Posterior cingulate gyrus (tissue), 11 donors: ENCODE measurements around the gene P2RX2.
A peak's percentile ranks its signal among the peaks of the same experiment; 100 is the strongest.

Experiments
- DNase-seq, 10 donors: peaks; one replicate each; pipeline versions ENCODE4 v3.0.0 to v3.0.0-alpha.2; 2020 to 2021; ENCODE audit warnings: mixed read lengths in 3 of 10
- intact Hi-C: fragments of 100-400 bp; cut with DNase I; formaldehyde crosslinking; loops from one replicate; pipeline ENCODE4 v1.15.1; 2023

Gene P2RX2

DNA sequence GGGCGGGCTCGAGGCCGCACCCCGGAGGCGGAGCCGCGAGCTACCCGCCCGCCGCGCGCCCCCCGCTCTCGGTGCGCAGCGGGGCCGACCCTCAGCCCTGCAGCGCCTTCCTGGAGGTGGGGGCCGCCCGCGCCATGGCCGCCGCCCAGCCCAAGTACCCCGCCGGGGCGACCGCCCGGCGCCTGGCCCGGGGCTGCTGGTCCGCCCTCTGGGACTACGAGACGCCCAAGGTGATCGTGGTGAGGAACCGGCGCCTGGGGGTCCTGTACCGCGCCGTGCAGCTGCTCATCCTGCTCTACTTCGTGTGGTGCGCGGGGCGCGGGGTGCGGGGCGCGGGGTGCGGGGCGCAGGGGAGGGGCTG lies at the start of gene P2RX2:
TSS of gene P2RX2 (plus strand) at position 94 of the 361 bp plus-strand sequence. CDS start at position 135, 41 bp downstream.
- intact Hi-C loops: no loop called here

DNA sequence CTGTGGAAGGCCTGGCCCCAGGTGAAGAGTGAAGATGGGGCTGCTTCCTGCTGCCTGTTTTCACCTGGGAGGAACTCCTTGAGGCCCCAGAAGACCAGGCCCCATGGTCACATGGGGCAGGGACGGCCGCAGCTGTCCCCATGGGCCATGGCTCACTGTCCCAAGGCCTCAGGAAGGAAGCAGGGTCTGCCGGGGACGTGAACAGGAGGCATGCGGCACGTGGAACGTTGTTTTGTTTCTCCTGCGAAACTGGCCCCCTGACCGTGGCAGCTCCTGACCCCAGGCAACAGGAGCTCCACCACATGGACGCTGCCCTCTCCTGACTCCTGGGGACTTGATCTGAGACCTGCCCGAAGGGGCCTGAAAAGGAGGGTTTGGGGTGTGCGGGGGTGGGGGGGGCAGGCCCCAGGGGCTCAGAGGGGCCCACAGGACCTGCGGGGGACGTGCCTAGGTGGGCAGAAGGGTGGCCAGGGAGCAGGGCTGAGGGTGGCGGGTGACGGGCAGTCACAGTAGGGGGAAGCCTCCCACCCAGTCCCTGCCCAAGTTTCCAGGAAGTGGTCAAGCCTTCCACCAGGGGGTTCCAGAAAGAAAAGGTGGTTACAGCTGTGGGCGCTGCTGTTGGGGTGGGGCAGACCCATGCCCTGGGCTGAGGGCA lies 49.6 kb upstream of the P2RX2 start:
- intact Hi-C loops: no loop called here
- no peak for DNase-seq

More for the DNA sequence above, at the start of gene P2RX2:
- DNase-seq: peak in 2 of 10 donors; percentile 18 to 62

DNA sequence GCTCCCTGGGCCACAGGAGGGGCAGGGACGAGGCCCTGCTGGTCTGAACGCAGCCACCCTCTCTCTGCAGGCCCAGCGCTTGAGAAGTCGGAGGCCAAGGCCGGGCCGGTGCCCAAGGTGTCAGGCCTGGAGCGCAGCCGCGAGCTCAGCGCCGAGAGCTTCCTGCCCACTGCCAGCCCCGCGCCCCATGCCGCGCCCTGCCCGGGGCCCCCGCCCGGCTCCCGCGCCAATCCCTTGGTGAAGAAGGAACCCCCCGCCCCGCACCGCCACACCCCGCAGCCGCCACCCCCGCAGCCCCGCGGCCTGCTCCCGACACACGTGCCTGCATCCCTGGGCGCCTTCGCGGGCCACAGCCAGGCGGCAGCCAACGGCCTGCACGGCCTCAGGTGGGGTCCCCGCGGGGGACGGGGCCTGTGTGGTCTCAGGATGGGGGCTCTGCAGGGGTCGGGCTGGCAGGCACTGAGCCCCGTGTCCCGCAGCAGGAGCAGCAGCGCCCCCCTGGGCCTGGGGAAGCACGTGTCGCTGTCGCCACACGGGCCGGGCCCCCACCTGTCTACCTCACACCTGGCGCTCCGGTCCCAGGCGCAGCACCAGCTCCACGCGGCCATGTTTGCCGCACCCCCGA lies 48.6 kb upstream of the P2RX2 start:
- DNase-seq: no peak
- intact Hi-C loops: no loop called here

DNA sequence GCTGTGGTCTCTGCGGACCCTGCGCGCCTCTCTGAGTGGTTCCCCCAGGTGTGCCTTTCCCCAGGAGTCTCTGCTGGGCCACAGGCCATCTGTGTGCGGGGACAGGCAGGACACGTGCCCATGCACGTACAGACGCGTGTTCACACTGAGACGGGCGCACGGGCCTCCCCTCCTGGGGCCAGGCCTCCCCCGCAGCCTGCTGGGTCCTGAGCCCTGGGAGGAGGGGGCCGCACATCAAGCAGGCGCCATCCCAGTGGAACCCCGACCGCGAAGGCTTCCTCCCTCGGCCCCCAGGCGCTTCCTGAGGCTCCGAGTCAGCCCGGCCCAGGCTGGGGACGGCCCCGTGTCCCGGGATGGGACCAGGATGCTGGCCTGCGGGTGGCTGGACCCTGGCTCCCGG lies 47.9 kb upstream of the P2RX2 start:
- intact Hi-C loops: no loop called here
- no peak for DNase-seq

DNA sequence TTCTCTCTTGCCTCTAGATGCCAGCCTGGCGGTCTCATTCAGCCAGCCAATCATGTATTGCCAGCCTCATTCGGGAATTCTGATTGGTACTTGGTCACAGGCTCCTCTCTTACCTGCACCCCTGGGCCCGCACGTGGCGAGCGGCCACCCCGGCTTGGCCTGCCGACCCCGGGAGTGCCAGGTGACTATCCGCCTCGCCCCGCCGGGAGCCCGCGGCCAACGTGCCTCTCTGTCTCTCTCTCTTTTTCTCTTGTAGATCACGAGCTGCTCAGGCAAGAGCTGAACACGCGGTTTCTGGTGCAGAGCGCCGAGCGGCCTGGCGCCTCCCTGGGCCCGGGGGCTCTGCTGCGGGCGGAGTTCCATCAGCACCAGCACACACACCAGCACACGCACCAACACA lies 47.5 kb upstream of the P2RX2 start:
- DNase-seq: no peak
- intact Hi-C loops: no loop called here

DNA sequence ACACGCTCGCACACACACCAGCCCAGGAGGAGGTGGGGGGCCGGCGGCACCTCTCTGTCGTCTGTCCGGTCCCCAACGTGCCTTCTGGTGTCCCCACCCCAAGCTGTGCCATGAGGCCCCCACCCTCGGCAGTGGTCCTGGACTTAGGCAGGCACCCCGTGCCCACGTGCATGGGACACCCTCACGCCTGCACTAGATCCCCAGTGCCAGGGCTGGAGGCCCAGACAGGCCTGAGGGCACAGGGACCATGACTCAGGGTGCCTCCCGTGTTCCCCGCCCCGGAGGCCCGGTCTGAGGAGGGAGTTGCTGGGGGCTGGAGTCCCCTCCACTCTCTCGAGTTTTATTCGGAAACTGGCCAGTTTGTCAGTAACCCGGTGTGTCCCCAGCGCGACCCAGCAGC lies 47.0 kb upstream of the P2RX2 start:
- no peak for DNase-seq
- intact Hi-C loops: no loop called here

DNA sequence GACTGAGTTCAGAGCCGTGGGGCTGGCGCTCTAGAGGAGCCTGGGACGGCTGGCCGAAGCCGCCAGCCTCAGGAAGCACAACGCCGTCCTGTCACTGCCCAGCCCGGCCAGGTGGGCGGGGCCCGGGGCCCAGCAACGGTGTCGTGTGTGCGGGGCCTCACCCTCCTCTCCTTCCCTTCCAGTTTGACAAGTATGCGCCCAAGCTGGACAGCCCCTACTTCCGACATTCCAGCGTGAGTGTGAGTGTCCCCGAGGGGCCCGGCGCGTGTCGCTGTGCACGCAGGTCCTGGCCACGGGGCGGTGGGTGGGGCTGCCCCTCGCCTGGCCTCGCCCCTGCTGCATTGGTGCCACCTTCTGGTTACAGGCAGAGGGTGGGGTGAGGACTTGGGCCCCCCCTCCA lies 46.5 kb upstream of the P2RX2 start:
- intact Hi-C loops: no loop called here
- DNase-seq: no peak

DNA sequence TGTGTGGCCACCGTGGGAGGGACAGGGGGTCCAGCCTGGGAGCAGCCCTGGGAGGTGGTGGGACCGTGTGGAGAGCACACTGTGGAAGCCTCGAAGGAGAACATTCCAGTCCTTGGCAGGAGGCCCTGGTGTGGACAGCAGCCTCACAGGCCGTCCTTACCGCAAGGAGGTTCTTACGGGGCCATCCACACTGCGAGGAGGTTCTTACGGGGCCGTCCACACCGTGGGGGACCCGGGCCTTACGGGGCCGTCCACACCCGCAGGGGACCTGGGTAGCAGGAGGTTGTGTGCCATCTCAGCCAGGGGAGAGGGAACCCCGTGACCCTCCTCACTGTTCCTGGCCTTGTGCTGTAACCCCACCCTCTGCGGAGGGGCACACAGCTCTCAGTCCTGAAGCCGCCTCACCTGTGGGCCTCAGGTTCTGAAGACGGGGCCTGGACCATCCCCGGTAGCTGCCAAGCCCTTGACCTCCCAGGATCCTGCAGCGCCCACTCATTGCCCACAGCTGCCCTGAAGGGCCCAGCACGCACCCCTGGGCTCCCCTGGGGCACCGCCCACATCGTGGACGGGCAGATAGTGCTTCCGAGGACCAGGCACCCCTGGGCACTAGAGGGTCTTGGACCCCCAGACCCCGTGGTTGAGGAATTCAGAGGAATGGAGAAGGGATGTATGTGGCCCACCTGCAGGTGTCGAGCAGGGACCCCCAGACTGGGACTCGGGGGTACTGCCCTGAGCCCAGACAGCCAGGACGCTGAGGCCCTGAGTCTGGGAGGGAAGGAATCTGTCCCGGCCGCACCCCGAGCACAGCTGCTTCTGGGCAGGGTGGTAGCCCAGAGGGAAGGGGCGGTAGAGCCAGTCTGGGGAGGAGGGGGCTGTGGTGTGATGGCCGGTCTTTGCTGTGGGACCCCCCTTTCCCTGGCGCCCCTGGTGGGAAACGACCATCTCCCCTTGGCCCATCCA lies 45.5 kb upstream of the P2RX2 start:
- intact Hi-C loops: no loop called here
- no peak for DNase-seq

DNA sequence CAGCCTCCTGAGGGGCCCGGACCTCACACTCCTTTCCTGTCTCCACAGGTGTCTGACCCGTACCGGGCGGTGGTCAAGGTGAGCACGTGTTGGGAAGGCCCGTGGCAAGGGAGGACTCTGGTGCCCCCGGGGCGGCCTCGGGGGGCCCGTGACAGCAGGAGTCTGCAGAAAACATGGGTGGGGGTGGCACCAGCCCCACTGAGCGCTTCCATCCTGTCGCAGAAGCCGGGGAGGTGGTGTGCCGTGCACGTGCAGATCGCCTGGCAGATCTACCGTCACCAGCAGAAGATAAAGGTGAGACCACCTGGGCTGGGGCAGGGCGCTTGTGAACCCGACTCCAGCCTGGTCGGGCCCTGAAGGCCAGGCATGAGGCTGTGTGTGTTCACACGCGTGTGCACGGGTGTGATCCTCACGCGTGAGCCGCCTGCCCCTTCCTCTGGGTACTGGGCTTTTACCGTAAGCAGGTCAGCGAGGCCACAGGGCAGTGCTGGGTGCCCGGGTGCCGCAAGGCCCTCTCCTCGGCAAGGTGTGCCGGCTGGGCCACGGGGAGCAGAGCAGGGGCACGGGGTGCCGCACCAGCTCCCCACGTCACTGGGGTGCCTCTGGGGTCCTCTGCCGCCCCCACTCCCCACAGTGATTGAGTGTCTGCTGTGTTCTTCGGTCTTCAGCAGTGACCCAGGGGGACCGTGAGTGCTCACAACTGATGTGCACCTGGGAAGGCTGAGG lies 44.1 kb upstream of the P2RX2 start:
- no peak for DNase-seq
- intact Hi-C loops: no loop called here

DNA sequence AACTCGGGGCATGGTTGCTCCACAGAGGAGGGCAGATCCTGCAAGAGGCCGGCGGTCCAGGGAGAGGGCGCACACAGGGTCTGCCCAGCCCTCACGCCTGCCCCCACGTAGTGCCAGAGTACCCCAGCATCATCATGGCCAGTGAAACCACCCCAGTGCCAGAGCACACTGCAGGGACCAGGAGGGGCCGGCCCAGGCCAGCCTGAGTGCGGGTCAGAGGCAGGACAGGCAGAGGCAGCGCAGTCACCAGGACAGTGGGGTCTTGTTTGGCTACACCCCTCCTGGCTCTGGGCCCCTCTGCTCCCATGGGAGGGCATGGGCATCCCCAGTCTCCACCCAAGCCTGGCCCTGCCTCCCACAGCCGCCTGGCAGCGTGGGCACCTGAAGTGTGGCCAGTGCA lies 42.9 kb upstream of the P2RX2 start:
- intact Hi-C loops: no loop called here
- DNase-seq: no peak

DNA sequence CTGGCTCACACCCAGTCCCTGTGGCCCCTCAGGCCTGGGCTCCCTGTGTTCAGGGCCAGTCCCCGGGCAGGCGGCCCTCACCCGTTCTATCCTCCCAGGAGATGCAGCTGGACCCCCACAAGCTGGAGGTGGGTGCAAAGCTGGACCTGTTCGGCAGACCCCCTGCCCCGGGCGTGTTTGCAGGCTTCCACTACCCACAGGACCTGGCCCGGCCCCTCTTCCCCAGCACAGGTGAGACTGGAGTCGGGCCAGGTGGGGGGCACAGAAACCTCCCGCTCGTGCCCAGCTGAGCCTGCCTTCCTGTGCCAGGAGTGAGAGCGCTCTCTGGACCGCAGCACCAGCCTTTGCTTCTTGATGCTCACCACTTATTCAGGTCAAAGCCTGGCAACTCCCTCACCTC lies 41.9 kb upstream of the P2RX2 start:
- DNase-seq: no peak
- intact Hi-C loops: no loop called here

DNA sequence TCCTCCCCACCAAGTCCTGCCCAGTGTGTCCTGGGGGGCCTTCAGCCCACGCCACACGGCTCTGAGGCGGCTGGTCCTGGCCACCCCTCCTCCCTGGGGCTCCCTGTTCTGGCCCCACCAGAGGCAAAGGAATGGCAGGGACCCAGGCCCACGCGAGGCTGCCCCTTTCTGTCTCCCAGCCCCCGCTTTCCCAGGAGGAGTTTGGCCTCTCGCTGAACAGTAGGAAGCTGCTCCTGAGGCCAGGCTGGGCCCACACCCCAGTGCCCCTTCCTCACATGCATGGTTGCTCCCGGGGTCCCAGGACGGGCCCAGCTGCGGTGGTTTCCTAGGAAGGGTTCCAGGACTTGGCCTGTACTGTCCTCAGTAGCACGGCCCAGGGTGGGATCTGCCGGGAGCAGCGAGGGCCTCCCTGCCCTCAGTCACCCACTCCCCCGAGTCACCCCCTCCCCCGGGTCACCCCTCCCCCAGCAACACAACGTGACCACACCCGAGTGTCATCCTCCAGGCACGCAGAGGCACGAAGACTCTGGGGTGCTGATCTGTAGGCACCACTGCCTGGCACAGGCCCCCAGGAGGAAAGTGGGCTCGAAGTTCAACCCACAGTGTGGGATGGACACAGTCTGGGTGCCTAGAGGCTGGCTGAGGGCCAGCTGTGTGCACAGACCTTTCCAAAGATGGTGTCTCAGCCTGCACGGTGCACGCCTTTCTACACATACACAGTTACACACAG lies 41.2 kb upstream of the P2RX2 start:
- DNase-seq: no peak
- intact Hi-C loops: no loop called here

DNA sequence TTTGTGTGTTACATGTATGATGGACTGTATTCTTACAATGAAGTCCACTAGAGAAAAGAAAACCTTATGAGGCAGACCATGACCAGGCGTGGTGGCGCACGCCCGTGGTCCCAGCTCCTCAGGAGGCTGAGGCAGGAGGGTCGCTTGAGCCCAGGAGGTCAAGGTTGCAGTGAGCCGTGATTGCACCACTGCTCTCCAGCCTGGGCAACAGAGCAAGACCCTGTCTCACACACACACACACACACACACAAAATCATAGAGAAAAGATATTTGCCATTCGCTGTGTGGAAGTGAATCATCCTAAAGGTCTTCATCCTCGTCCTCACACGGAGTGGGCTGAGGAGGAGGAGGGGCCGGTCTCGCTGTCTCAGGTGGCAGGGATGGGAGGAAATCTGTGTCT lies 40.5 kb upstream of the P2RX2 start:
- intact Hi-C loops: no loop called here
- DNase-seq: no peak

DNA sequence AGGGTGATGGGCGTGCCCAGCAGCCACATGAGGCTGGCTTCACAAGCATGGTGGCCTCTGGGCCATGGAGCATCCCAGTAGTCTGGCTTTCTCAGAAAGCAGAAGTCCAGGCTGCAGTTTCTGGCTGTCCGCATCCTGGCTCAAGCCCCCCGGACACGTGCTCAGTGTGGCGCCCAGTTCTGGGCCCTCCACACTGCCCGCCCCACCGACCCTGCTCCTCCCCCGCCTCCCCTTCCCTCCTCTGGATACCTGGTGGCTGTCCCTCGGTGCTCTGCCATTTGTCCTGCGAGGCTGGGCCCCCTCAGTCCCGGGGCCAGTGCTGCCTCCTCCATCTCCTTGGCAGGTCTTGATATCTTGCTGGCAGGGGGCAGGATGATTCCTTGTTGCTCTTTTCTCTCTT lies 39.8 kb upstream of the P2RX2 start:
- intact Hi-C loops: no loop called here
- no peak for DNase-seq

DNA sequence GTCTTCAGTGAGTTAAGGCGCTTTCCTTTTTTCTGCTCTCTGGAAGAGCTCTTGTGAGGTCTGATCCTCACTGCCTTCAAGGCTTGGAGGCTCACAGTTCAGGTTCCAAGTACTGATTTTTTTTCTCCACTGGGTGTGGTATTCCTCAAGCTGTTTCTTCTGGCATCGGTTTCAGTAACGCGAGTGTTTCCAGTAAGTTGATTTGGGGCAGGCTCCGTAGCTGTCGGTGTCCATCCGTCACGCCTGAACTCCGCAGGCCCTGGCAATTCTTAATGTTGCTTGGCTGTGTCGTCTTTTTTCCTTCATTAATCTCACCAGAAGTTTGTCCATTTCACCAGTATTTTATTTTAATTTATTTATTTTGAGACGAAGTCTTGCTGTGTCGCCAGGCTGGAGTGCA lies 38.8 kb upstream of the P2RX2 start:
- intact Hi-C loops: no loop called here
- no peak for DNase-seq

DNA sequence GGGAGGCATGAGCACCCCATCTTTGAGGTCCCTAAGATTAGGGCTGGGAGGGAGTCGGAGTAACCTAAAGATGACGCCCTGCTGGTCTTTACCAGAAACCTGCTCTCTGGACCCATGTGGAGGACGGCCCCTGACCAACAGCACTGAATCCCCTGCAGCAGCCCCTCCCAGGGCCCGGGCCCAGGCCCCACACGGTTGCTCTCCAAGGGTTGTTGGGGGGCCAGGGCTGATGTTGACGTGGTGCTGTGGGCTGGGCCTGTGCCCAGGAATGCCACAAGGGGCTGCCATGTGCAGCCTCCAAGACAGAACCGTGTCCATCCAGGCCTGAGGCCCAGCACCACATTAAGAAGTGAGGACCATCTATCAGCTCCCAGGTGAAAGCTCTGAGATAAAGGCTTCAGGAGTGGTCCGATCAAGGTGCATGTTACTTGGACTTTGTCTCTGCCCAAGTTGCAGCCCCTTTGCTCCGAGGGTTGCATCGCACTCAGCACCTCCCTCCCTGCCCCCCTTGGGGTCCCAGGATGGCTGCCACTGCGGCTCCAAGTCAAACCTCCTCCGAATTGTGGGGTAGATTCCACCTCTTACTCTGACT lies 37.8 kb upstream of the P2RX2 start:
- DNase-seq: no peak
- intact Hi-C loops: no loop called here

DNA sequence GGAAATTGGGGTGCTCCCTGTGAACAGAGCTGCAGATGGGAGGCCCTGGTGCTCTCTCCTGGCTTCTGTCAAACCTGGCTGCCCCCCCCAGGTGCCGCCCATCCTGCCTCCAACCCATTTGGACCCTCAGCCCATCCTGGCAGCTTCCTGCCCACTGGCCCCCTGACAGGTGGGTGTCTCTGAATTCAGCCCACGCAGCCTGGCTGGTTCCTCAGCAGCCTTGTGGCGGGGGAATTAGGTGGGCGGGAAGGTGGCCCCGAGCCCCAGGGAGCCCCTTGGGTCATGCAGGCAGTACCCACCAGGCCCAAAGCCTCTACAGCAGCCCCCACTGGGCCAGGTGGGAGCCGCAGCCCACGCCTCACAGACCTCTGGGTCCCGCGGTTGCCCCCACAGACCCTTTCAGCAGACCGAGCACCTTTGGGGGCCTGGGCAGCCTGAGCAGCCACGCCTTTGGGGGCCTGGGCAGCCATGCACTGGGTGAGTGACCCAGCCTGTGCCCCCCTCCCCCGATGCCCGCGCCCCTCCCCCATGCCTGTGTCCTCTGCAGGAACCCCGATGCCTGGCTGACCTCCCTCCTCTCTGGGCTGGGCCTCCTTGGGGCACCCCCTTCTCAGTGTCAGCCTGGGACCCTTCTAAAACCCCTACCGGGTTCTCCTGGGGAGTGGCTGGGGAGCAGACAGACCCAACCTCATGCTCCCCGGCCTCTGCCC lies 37.1 kb upstream of the P2RX2 start:
- intact Hi-C loops: no loop called here
- no peak for DNase-seq

DNA sequence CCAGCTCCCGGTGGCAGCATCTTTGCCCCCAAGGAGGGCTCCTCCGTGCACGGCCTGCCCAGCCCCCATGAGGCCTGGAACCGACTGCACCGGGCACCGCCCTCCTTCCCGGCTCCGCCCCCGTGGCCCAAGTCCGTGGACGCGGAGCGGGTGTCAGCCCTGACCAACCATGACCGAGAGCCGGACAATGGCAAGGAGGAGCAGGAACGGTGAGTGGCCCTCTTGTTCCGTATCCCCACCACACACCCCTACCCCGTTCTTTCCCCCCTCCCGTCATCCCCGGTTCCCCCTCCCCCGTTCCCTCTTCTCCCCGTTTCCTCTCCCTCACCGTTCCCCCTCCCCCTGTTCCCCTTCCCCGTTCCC lies 36.5 kb upstream of the P2RX2 start:
- intact Hi-C loops: no loop called here
- DNase-seq: no peak
